ENCODE data around the gene HAL. TPM values are rescaled to one million over a fixed set of nuclear protein-coding genes. Genes with fewer than 3 reads are reported as not detected.

HAL gene
- polyA plus RNA-seq, 1 of the 3 experiments (the other 2 are of a cell fraction): 0.08 TPM

GRCh38 chr12:95986635-95987570 lies 9.2 kb downstream of the HAL start:
- TF ChIP-seq EP300 (IDR thresholded peaks at IDR 0.05; ENCODE audit: borderline replicate concordance in 1 of 2, low read depth in 1 of 2, low read length in 1 of 2): no peak
- no peak for TF ChIP-seq PBX3 (IDR thresholded peaks at IDR 0.05)
- no peak for TF ChIP-seq MXI1 (IDR thresholded peaks at IDR 0.05; ENCODE audit: low read depth, low read length)
- H3K79me2 ChIP-seq (ENCODE audit: insufficient read depth): no peaks in the 10 kb centered on the region
- ChIA-PET CTCF (interaction anchor here (1.1 to 1.2 kb wide), 2 partner anchors 12 to 69 kb away, joined by 4 to 5 read pairs; no protein-coding TSS in a partner anchor), POLR2A (no interaction called here)
- H2AFZ ChIP-seq (ENCODE audit: low read depth): no peak overlapping the region
- no peak overlapping the region for H3K9ac ChIP-seq
- H3K9me2 ChIP-seq: no peaks in the 10 kb centered on the region
- no peak overlapping the region for H3K4me2 ChIP-seq
- DNase-seq: no peak
- H3K9me3 ChIP-seq: no peaks in the 10 kb centered on the region
- no peaks in the 10 kb centered on the region for H3F3A ChIP-seq (replicated peaks; ENCODE audit: insufficient read depth)
- no peak overlapping the region for H3K27ac ChIP-seq (ENCODE audit: low read depth in 2 of 2, low read length in 1 of 2)
- no peaks in the 10 kb centered on the region for H3K27me3 ChIP-seq (ENCODE audit: insufficient read depth)
- H3K36me3 ChIP-seq (replicated peaks in 1 of 2; ENCODE audit: control insufficient read depth in 1 of 2, insufficient read depth in 2 of 2, low read length in 1 of 2): no peaks in the 10 kb centered on the region
- no peak overlapping the region for H3K4me3 ChIP-seq (ENCODE audit: low read depth in 2 of 2, low read length in 1 of 2)
- WGBS (ENCODE audit: low lambda C conversion rate): 69% methylated on average over 14 of the region's 14 CpGs
- no peaks in the 10 kb centered on the region for H4K20me1 ChIP-seq (ENCODE audit: insufficient read depth)
- peaks cover 0 to 17% of the 10 kb centered on the region in 2 experiments; a peak in 2 of 4 replicates for H3K4me1 ChIP-seq (ENCODE audit: control insufficient read depth in 1 of 2, insufficient read depth in 2 of 2, low read depth in 1 of 2, low read length in 1 of 2)

GRCh38 chr12:95984682-95985081 lies 11.5 kb downstream of the HAL start:
- ChIA-PET CTCF (interaction anchor here (1.6 kb wide), 1 partner anchor 14 kb away, joined by 6 read pairs; no protein-coding TSS in a partner anchor), POLR2A (no interaction called here)
- WGBS (ENCODE audit: low lambda C conversion rate): 89% methylated on average over 1 of the region's 1 CpG
- H3K4me2 ChIP-seq: no peak overlapping the region
- H3K27me3 ChIP-seq (ENCODE audit: insufficient read depth): no peaks in the 10 kb centered on the region
- no peaks in the 10 kb centered on the region for H3K9me2 ChIP-seq
- peaks cover 0 to 11% of the 10 kb centered on the region in 2 experiments; a peak in 2 of 4 replicates for H3K4me1 ChIP-seq (ENCODE audit: control insufficient read depth in 1 of 2, insufficient read depth in 2 of 2, low read depth in 1 of 2, low read length in 1 of 2)
- TF ChIP-seq GABPA (IDR thresholded peaks at IDR 0.05; ENCODE audit: low read depth): no peak
- no peak for TF ChIP-seq NRF1 (IDR thresholded peaks at IDR 0.05; ENCODE audit: low read depth, low read length)
- TF ChIP-seq, protein P1, sequence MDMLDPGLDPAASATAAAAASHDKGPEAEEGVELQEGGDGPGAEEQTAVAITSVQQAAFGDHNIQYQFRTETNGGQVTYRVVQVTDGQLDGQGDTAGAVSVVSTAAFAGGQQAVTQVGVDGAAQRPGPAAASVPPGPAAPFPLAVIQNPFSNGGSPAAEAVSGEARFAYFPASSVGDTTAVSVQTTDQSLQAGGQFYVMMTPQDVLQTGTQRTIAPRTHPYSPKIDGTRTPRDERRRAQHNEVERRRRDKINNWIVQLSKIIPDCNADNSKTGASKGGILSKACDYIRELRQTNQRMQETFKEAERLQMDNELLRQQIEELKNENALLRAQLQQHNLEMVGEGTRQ (IDR thresholded peaks at IDR 0.05; ENCODE audit: borderline replicate concordance, low read depth, low read length): no peak
- TF ChIP-seq RXRA (IDR thresholded peaks at IDR 0.05; ENCODE audit: borderline replicate concordance, low read depth): no peak
- no peak for TF ChIP-seq POLR2AphosphoS5 (IDR thresholded peaks at IDR 0.05; ENCODE audit: low read depth, low read length)
- no peak overlapping the region for H3K9ac ChIP-seq
- no peaks in the 10 kb centered on the region for H4K20me1 ChIP-seq (ENCODE audit: insufficient read depth)
- H3K9me3 ChIP-seq: no peaks in the 10 kb centered on the region
- H3K79me2 ChIP-seq (ENCODE audit: insufficient read depth): no peaks in the 10 kb centered on the region
- no peak overlapping the region for H3K27ac ChIP-seq (ENCODE audit: low read depth in 2 of 2, low read length in 1 of 2)
- no peak overlapping the region for H2AFZ ChIP-seq (ENCODE audit: low read depth)
- DNase-seq: no peak
- no peaks in the 10 kb centered on the region for H3F3A ChIP-seq (replicated peaks; ENCODE audit: insufficient read depth)
- no peak overlapping the region for H3K4me3 ChIP-seq (ENCODE audit: low read depth in 2 of 2, low read length in 1 of 2)
- H3K36me3 ChIP-seq (replicated peaks in 1 of 2; ENCODE audit: control insufficient read depth in 1 of 2, insufficient read depth in 2 of 2, low read length in 1 of 2): no peaks in the 10 kb centered on the region
